Measurements from ENCODE around the gene LYPLA2.

Gene LYPLA2

DNA sequence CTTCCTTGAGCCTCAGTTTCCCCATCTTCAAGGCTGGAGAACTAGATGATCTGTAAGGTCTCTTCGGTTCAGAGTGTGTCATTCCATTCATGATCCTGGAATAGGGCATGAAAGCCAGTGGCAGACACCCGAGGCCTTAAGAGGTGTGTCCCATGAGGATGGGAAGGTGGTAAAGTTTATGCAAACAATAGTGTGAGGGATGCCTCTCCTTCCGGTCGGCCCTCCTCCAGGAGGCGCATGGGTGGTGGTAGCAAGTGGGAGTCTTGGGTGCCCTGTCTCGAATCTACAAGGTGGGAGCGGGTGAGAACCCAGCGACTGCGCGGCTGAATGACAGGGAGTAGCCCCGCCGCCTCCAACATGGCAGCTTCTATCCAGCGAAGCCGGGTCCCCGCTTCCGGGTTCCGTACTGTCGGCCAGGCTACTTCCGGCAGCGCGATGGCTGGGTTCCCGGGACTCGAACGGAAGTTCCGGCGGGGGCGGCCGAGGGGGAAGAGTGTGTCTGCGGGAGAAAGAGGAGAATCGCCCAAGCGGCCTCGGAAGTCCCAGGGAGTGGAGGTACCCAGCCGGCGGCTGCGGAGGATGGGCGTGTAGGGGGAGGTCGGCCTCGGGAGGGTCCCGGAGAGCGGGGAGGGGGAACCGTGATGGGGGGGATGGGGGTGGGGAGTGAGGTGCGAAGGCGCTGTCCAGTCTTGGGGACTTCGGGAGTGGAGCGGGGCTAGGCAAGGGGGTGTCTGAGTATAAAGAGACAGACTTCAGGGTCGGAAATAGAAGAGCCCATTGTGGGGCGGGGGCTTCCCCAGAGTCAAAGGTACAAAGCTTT lies at the start of gene LYPLA2:
LYPLA2 (plus strand) TSS at position 450 of the 820 bp plus-strand sequence. CDS start 1,538 bp downstream, outside the sequence.
- TF ChIP-seq CTCF (IDR thresholded peaks at IDR 0.05; ENCODE audit: control insufficient read depth, insufficient read depth, low read depth, low read length, missing control alignments) = no peak
- no peak for DNase-seq (ENCODE audit: low read depth)
- peak within 1 kb of the TSS; percentile 84 for H3K4me3 ChIP-seq (ENCODE audit: control insufficient read depth, low read depth, low read length)

DNA sequence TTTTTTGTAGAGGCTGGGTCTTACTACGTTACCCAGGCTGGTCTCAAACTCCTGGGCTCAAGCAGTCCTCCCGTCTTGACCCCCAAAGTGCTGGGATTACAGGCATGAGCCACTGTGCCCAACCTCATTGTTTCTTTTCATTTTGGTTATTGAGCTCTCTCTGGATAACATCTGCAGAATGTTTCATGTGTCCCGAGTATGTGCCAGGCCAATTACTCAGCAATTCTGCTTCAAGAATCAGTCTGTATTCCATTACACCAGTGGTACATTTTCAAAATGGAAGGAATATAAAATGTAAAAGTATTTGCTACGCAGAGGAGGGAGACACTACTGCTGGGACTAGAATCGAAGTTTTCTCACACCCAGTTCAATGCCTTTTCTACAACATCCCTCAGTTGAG lies 49.3 kb upstream of the LYPLA2 start:
- H3K4me3 ChIP-seq (ENCODE audit: control insufficient read depth, low read depth, low read length) = no peak overlapping the region
- no peak for DNase-seq (ENCODE audit: low read depth)
- TF ChIP-seq CTCF (IDR thresholded peaks at IDR 0.05; ENCODE audit: control insufficient read depth, insufficient read depth, low read depth, low read length, missing control alignments) = no peak

- TF ChIP-seq CTCF (IDR thresholded peaks at IDR 0.05; ENCODE audit: control insufficient read depth, insufficient read depth, low read depth, low read length, missing control alignments) = no peak
- DNase-seq (ENCODE audit: low read depth) = no peak
Observed at GRCh38 chr1:23742670-23743286, 48.2 kb upstream of the LYPLA2 start.

GRCh38 chr1:23743287-23744152 lies 47.4 kb upstream of the LYPLA2 start, which contains the start of gene ELOA:
TSS of gene ELOA (plus strand) at chr1:23743471. CDS start at chr1:23743504, 33 bp downstream.
- no peak for DNase-seq (ENCODE audit: low read depth)
- no peak for TF ChIP-seq CTCF (IDR thresholded peaks at IDR 0.05; ENCODE audit: control insufficient read depth, insufficient read depth, low read depth, low read length, missing control alignments)
- peak within 1 kb of the TSS; percentile 65 for H3K4me3 ChIP-seq (ENCODE audit: control insufficient read depth, low read depth, low read length)

More at GRCh38 chr1:23742670-23743286, 48.2 kb upstream of the LYPLA2 start:
- H3K4me3 ChIP-seq (ENCODE audit: control insufficient read depth, low read depth, low read length) = peak overlapping the region; percentile 65

DNA sequence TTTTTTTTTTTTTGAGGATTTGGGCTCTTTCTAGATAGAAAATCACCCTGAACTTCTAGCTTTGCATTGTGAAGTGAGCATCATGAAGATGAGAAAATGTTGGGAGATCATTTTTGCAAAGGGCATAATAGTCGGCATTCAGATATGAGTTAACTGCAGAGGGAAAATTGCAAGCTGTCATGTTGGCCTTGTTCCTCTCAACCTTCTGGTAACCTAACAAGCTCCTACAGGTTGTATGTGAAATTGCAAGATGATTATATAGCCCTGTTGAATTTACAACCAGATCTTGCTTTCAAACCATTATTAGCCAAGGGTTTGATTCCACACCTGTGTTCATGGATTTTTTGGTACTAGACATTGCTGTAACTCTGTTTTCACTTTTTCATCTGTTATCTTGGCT lies 45.4 kb upstream of the LYPLA2 start:
- peak; percentile 38 for TF ChIP-seq CTCF (IDR thresholded peaks at IDR 0.05; ENCODE audit: control insufficient read depth, insufficient read depth, low read depth, low read length, missing control alignments)
- no peak for DNase-seq (ENCODE audit: low read depth)
- no peak overlapping the region for H3K4me3 ChIP-seq (ENCODE audit: control insufficient read depth, low read depth, low read length)

GRCh38 chr1:23748016-23748415 lies 42.9 kb upstream of the LYPLA2 start:
- DNase-seq (ENCODE audit: low read depth) = no peak
- no peak for TF ChIP-seq CTCF (IDR thresholded peaks at IDR 0.05; ENCODE audit: control insufficient read depth, insufficient read depth, low read depth, low read length, missing control alignments)
- no peak overlapping the region for H3K4me3 ChIP-seq (ENCODE audit: control insufficient read depth, low read depth, low read length)
